SK-N-SH treated with all-trans-retinoic acid at 6 μM for 48 hours (cell line): Measurements from ENCODE around the gene STAG1.

Experiments used
- ATAC-seq: fragments of 200-7000 bp; cut with Tn5 transposase; 3 replicates; pipeline ENCODE4 v1.9.1; 2020; ENCODE audit warnings: mild to moderate bottlenecking, moderate library complexity
- ARNTL ChIP-seq: fragments of 450-650 bp; formaldehyde crosslinking; IDR thresholded peaks from 2 replicates; pipeline ENCODE4 v1.5.0; 2020; ENCODE audit warnings: low read depth, mild to moderate bottlenecking, moderate library complexity, borderline replicate concordance
- BACH2 ChIP-seq: fragments of 250-450 bp; sonication (Bioruptor Pico); IDR thresholded peaks from 2 replicates; pipeline ENCODE4 v1.9.0; 2021; ENCODE audit warnings: mild to moderate bottlenecking, borderline replicate concordance
- CREB5 ChIP-seq: fragments of 250-450 bp; sonication (Bioruptor Pico); IDR thresholded peaks from 2 replicates; pipeline ENCODE4 v1.5.1; 2020; ENCODE audit warnings: low read depth, mild to moderate bottlenecking, moderate library complexity
- CSRNP3 ChIP-seq: fragments of 250-450 bp; sonication (Bioruptor Pico); IDR thresholded peaks from 2 replicates; pipeline ENCODE4 v1.5.1; 2021; ENCODE audit warnings: mild to moderate bottlenecking, moderate library complexity
- ESRRG ChIP-seq: fragments of 250-450 bp; sonication (Bioruptor Pico); IDR thresholded peaks from 2 replicates; pipeline ENCODE4 v1.6.1; 2021; ENCODE audit warnings: mild to moderate bottlenecking
- GLIS3 ChIP-seq: fragments of 250-450 bp; sonication (Bioruptor Pico); IDR thresholded peaks from 2 replicates; pipeline ENCODE4 v1.5.0; 2020; ENCODE audit warnings: mild to moderate bottlenecking, moderate library complexity
- ISL1 ChIP-seq: fragments of 250-450 bp; sonication (Bioruptor Pico); IDR thresholded peaks from 2 replicates; pipeline ENCODE4 v2.1.2; 2022; ENCODE audit warnings: mild to moderate bottlenecking, moderate library complexity
- OSR1 ChIP-seq: fragments of 250-450 bp; sonication (Bioruptor Pico); IDR thresholded peaks from 2 replicates; pipeline ENCODE4 v1.8.0; 2022; ENCODE audit warnings: moderate library complexity, mild to moderate bottlenecking, inconsistent platforms
- PATZ1 ChIP-seq: fragments of 250-450 bp; sonication (Bioruptor Pico); IDR thresholded peaks from 2 replicates; pipeline ENCODE4 v1.8.0; 2020; ENCODE audit warnings: mild to moderate bottlenecking, moderate library complexity, borderline replicate concordance
- PPARA ChIP-seq: fragments of 250-450 bp; sonication (Bioruptor Pico); IDR thresholded peaks from 2 replicates; pipeline ENCODE4 v1.5.0; 2020; ENCODE audit warnings: mild to moderate bottlenecking, borderline replicate concordance
- RARB ChIP-seq: fragments of 250-450 bp; sonication (Bioruptor Pico); IDR thresholded peaks from 2 replicates; pipeline ENCODE4 v1.8.0; 2021; ENCODE audit warnings: mild to moderate bottlenecking, moderate library complexity
- TCF4 ChIP-seq: fragments of 250-450 bp; sonication (Bioruptor Pico); IDR thresholded peaks from 2 replicates; pipeline ENCODE4 v1.8.0; 2021; ENCODE audit warnings: mild to moderate bottlenecking, moderate library complexity, borderline replicate concordance
- TOX ChIP-seq: fragments of 250-450 bp; sonication (Bioruptor Pico); IDR thresholded peaks from 2 replicates; pipeline ENCODE4 v1.8.0; 2021; ENCODE audit warnings: mild to moderate bottlenecking, moderate library complexity, borderline replicate concordance
- ZC3H10 ChIP-seq: fragments of 250-450 bp; sonication (Bioruptor Pico); IDR thresholded peaks from 2 replicates; pipeline ENCODE4 v1.5.1; 2021; ENCODE audit warnings: mild to moderate bottlenecking, moderate library complexity
- ZFP3 ChIP-seq: fragments of 250-450 bp; sonication (Bioruptor Pico); IDR thresholded peaks from 2 replicates; pipeline ENCODE4 v1.5.0; 2020; ENCODE audit warnings: mild to moderate bottlenecking, moderate library complexity
- ZFP30 ChIP-seq: fragments of 450-650 bp; formaldehyde crosslinking; IDR thresholded peaks from 2 replicates; pipeline ENCODE4 v1.5.0; 2022; ENCODE audit warnings: mild to moderate bottlenecking, moderate library complexity
- ZNF70 ChIP-seq: fragments of 450-650 bp; formaldehyde crosslinking; IDR thresholded peaks from 2 replicates; pipeline ENCODE4 v1.5.0; 2020; ENCODE audit warnings: mild to moderate bottlenecking, moderate library complexity
- ZNF8 ChIP-seq: fragments of 450-650 bp; formaldehyde crosslinking; IDR thresholded peaks from 2 replicates; pipeline ENCODE4 v1.5.0; 2020; ENCODE audit warnings: mild to moderate bottlenecking, moderate library complexity
- TF ChIP-seq, protein P1 (sequence below): fragments of 250-450 bp; sonication (Bioruptor Pico); IDR thresholded peaks from 2 replicates; pipeline ENCODE4 v1.5.0; 2020; ENCODE audit warnings: mild to moderate bottlenecking, moderate library complexity

Gene STAG1

GRCh38 chr3:136661282-136661681 lies 90.9 kb downstream of the STAG1 start:
- no peak for TF ChIP-seq ZFP30 (CRISPR knock-in tag)
- TF ChIP-seq ZNF70, result no peak
- TF ChIP-seq CSRNP3 (CRISPR knock-in tag), result no peak
- TF ChIP-seq RARB (CRISPR knock-in tag), result no peak
- TF ChIP-seq, protein P1, sequence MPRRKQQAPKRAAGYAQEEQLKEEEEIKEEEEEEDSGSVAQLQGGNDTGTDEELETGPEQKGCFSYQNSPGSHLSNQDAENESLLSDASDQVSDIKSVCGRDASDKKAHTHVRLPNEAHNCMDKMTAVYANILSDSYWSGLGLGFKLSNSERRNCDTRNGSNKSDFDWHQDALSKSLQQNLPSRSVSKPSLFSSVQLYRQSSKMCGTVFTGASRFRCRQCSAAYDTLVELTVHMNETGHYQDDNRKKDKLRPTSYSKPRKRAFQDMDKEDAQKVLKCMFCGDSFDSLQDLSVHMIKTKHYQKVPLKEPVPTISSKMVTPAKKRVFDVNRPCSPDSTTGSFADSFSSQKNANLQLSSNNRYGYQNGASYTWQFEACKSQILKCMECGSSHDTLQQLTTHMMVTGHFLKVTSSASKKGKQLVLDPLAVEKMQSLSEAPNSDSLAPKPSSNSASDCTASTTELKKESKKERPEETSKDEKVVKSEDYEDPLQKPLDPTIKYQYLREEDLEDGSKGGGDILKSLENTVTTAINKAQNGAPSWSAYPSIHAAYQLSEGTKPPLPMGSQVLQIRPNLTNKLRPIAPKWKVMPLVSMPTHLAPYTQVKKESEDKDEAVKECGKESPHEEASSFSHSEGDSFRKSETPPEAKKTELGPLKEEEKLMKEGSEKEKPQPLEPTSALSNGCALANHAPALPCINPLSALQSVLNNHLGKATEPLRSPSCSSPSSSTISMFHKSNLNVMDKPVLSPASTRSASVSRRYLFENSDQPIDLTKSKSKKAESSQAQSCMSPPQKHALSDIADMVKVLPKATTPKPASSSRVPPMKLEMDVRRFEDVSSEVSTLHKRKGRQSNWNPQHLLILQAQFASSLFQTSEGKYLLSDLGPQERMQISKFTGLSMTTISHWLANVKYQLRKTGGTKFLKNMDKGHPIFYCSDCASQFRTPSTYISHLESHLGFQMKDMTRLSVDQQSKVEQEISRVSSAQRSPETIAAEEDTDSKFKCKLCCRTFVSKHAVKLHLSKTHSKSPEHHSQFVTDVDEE (CRISPR knock-in tag), result no peak
- no peak for TF ChIP-seq PPARA (CRISPR knock-in tag)
- no peak for TF ChIP-seq CREB5
- TF ChIP-seq GLIS3, result no peak
- TF ChIP-seq TOX (CRISPR knock-in tag), result no peak
- no peak for TF ChIP-seq ESRRG
- no peak for TF ChIP-seq PATZ1 (CRISPR knock-in tag)
- TF ChIP-seq BACH2 (CRISPR knock-in tag), result no peak
- TF ChIP-seq, all 23 proteins: peak for 0
- no peak for ATAC-seq

- ATAC-seq, result peak; percentile 84
- TF ChIP-seq ZC3H10, result no peak
- no peak for TF ChIP-seq ZNF70
Observed at GRCh38 chr3:136658946-136659682, 93.1 kb downstream of the STAG1 start.

- no peak for TF ChIP-seq ZFP3 (CRISPR knock-in tag)
- TF ChIP-seq ZNF70, result no peak
- no peak for TF ChIP-seq ZC3H10
- no peak for TF ChIP-seq OSR1 (CRISPR knock-in tag)
- no peak for TF ChIP-seq ISL1 (CRISPR knock-in tag)
- TF ChIP-seq ARNTL (CRISPR knock-in tag), result no peak
- no peak for TF ChIP-seq BACH2 (CRISPR knock-in tag)
- TF ChIP-seq, protein P1 (CRISPR knock-in tag), result no peak
- TF ChIP-seq ZNF8 (CRISPR knock-in tag), result no peak
- no peak for TF ChIP-seq TCF4 (CRISPR knock-in tag)
- no peak for TF ChIP-seq RARB (CRISPR knock-in tag)
- ATAC-seq, result no peak
Observed at GRCh38 chr3:136657526-136657925, 94.7 kb downstream of the STAG1 start.
